Measurements from ENCODE around the gene RPL21.
"Not testable (repeated sequence)": the region's sequence is repeated elsewhere in the genome, so short reads cannot be mapped to it uniquely, and the experiment has no call there.

The RPL21 gene

DNA sequence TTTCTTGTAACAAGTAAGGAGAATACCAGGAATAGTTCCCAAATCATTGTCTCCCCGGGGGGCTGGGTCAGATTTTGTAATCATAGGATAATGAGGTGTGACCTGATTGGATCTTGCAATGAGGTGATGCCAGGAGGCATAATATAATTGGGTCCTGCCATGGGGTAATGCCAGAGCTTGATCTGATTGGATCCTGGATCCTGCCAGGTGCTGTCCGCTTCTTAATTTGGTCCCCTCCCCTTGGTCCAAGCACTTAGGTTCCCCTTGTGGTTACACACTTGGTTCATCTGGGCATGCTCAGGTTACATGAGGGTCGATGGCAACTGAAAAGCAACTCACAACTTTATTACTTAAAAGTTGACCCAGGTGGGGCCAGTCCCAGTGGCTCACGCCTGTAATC is 39.4 kb downstream of the RPL21 start:
- FAIRE-seq: no peak

DNA sequence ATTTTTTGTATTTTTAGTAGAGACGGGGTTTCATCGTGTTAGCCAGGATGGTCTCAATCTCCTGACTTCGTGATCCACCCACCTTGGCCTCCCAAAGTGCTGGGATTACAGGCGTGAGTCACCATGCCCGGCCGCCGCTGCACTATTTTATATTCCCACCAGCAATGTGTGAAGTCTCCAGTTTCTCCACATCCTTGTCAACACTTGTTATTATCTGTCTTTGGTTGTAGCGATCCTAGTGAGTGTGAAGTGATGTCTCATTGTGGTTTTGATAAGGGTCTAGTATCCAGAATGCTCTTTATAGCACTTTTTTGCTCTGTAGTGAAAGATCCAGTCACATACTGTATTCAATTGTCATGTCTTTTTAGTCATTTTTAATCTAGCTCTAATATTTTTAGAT is 40.6 kb downstream of the RPL21 start:
- FAIRE-seq: not testable (repeated sequence)

DNA sequence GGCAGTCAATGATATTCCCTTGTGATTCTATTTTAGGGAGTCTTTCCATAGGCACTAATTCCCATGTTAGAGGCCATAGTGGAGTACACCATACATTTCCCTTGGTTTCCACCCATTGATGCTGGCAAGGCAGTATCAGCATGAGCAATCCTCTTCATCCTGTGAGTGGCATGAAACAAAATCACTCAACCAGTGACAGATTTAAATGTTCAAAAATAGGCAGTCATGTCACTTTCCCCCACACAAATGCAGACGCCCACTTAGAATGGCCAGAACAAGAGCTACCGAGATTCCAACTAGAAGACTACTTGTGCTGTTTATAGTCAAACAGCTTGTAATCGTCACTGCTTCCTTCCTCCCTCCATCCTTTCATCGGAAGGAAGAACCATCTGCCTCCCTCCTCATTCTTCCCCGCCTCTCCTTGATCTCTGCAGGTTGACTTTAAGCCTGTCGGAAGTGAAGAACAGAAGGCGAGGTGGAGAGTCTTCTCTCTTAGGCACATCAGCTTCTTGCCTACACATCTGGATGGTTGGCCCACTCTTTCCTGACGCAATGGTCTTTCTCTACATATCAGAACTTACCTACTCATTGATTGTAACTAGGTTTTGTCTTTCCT is 41.8 kb downstream of the RPL21 start:
- no peak for FAIRE-seq

DNA sequence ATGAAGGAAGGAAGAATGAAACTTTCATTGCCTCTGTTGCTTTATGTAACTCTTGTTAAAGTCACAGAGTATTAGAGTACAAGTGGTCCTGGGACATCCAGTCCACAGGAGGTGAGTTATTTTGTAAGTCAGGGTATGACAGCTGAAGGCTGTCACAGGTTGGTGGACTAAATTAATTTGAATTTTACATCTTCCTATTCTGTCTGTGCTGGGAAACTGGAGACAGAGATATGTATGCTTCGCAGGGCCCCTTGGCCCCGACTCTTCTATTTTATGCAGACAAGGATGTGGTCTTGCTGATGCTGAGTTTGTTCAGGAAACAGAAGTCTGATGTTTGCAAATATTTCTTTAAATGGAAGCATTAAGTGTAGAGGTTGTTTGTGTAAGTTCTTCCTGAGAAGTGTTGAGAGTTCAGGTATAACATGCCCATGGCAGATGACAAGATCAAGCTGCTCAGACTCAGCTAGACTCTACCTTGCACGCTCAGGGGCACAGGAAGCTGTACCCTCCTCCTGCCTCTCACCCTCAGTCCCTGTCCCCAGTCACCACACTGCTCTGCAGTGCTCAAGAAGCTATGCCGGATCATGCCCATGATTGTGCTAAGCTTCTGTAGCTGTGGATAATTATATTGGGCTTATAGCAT is 42.6 kb downstream of the RPL21 start:
- no peak for FAIRE-seq

DNA sequence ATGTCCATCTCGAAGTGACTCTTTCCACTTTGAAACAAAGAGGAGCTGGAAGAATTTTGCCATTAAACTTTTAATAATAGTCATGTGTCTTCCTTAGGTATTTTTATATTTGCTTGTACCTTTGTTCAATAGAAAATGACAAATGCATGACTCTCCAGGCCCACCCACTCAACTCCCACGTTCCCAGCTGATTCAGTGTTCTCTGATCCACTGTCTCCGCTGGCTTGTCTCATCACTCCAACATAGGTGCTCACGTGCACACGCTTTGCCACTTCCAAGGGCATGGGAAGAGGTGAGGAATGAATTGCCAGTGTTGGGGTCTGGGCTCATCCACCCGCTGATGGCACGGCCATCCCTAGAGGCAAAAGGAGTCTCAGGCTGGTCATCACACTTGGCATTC is 43.7 kb downstream of the RPL21 start:
- no peak for FAIRE-seq

DNA sequence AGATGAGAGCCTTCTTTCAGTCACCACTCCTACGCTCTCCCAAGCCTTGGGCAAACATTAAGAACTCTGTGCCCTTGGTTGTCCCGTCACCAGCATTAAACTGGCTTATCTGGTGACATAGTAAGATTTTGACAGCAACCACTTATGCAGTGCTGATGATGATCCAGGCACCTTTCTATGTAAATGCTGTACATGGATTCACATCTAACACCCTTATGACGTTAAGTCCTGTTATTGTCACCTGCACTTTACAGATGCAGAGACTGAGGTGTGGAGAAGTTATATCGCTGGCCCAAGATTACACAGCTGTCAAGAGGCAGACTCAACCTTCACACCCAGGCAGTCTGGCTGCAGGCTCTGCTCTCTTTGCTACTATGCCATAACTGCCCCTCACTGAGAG is 44.3 kb downstream of the RPL21 start:
- no peak for FAIRE-seq

DNA sequence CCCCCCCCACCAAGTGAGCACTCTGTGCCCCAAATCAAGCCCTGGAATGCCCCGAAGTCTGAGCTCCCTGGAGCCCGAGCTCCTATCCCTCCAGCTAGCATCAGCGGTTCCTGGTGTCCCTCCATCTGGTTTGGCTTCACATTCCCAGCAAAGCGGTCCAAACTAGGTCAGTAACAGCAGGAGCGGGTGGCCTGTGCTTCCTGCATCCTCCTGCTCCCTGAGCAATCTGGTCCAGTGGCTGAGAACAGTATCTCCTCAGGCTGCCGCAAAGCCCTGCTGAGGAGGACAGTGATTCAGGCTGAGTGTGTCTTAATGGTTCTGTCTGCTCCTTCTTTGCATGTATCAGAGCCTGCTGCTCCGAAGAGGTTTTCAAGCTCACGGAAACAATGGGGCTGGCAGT is 45.1 kb downstream of the RPL21 start:
- no peak for FAIRE-seq

DNA sequence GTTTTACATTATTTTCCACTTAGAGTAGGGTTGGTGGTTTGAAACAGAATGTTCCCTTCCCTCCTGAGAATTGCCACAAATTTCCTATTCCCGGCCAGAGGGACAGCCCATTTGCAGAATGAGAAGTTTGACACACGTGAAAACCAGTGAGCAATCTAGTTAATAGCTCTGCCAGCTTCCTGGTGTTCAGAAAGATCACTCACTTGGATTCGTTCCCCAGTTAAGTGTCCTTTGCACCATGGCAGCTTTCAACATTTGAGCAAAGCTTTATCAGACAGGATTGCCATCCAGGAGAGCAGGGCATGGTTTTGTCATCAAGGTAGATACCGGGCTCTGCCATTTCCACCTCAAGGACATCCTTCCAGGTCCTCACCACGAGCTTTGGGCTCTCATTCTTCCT is 47.5 kb downstream of the RPL21 start:
- no peak for FAIRE-seq

DNA sequence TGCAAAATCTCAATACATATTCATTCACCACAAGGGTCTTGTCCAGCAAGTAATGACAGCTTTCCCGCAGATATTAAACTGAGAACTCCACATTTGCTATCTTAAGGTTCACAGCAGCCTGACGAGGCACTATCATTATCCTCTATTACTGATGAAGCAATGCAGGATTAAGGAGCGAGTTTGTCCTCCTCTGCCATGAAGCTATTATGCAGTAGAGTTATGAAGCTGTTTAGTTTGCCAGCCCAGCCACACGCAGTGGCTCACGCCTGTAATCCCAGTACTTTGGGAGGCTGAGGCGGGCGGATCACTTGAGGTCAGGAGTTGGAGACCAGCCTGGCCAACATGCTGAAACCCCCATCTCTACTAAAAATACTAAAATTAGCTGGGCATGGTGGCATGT is 49.0 kb downstream of the RPL21 start:
- not testable (repeated sequence) for FAIRE-seq

DNA sequence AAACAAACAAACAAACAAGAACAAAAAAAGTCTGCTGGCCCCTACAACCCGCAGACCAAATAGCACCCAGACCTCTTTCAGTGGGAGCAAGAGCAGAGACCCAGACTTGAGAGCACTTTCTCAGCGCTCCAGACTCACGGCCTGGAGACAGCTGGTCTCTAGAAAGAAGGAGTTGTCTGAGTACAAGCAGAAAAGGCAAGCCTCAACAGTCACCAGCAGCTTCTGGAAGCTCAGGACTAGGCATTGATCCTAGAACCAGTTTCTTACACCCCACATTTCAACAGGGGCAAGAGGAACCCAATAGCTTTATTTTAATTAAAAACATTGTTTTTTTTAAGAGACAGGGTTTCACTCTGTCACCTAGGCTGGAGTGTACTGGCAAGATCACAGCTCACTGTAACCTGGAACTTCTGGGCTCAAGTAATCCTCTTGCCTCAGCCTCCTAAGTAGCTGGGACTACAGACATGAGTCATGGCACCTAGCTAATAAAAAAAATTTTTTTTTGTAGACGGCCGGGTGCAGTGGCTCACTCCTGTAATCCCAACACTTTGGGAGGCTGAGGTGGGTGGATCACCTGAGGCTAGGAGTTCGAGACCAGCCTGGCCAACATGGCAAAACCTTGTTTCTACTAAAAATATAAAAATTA is 49.7 kb downstream of the RPL21 start:
- no peak for FAIRE-seq

DNA sequence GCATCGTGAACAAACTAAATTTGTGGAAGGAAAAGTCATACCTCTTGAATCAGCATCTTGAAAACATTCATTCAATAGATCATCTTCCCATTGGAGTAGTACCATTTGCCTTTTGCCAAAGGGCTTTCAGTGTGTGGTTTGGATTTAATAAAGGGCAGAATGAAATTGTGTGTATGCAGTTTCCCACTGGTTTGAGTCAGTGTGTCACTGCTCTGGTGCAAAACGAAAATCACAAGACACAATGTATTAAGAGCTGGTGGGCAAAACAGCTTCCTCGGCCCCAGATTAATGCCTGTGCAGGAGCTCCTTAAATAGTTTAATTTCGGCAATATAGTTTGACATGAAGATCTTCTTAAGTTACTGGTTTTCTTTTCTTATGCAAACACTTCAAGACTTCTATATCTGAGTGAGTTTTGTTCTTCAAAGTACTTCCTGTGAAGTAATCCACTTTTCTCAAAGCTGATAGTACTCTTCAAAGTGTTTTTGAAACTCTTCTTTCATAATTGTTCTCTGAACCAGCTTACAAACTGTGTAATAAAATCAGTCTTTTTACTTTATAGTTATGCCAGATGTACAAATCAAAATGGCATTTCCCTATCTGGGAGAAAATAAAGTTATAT is 51.4 kb downstream of the RPL21 start:
- no peak for FAIRE-seq

DNA sequence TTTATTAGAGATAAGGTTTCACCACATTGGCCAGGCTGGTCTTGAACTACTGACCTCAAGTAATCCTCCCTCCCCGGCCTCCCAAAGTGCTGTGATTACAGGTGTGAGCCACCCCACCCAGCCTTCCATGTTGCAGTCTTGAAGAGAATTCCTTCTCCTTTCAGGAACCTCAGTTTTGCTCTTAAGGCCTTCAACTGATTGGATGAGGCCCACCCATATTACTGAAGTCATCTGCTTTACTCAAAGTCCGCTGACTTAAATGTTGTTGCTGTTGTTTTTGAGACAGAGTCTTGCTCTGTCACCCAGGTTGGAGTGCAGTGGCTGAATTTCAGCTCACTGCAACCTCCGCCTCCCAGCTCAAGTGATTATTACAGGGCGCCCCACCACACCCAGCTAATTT is 52.7 kb downstream of the RPL21 start:
- FAIRE-seq: no peak

DNA sequence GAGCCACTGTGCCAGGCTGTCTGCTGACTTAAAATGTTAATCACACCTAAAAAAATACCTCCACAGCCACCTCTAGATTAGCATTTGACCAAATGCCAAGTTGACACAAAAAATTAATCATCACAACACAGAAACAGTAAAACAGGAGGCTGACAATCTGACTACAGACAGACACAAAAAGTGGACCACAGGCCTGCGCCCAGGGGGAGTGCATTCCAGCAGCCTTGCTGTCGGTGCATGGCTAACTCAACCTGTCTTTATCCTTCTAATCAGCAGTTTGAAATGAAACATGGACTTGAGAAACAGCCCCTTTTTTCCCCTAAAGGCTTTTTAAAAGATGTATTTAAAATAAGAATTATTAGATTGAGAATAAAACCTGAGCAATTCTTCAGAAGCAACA is 53.3 kb downstream of the RPL21 start:
- no peak for FAIRE-seq

All from A204.1 (cell line).